ENCODE measurements around the gene CLDN9. TPM values are rescaled to one million over a fixed set of nuclear protein-coding genes. Genes with fewer than 3 reads are reported as not detected.
A peak's percentile ranks its signal among the peaks of the same experiment; 100 is the strongest.

The CLDN9 gene
- total and polyA plus RNA-seq, 2 experiments from 2014 or later, result 3.5 to 8.9 TPM

GRCh38 chr16:3057181-3058138 lies 44.7 kb downstream of the CLDN9 start:
- H2AFZ ChIP-seq, result no peak overlapping the region
- no peak overlapping the region for H3K4me3 ChIP-seq
- peak overlapping the region; percentile 99 for H3K4me2 ChIP-seq
- H3K27me3 ChIP-seq, result no peaks in the 10 kb centered on the region
- peaks cover 9% of the 10 kb centered on the region for H3K4me1 ChIP-seq (ENCODE audit: insufficient read depth)
- H3K27ac ChIP-seq, result no peak overlapping the region
- DNase-seq (ENCODE audit: low spot score), result no peak
- H4K20me1 ChIP-seq (ENCODE audit: insufficient read depth, poor library complexity, severe bottlenecking), result no peaks in the 10 kb centered on the region
- TF ChIP-seq EZH2 (IDR thresholded peaks at IDR 0.05; ENCODE audit: borderline replicate concordance), result no peak
- no peak for TF ChIP-seq EZH2phosphoT487 (IDR thresholded peaks at IDR 0.05; ENCODE audit: low read depth, severe bottlenecking, unreplicated experiment)
- no peak for TF ChIP-seq CTCF (IDR thresholded peaks at IDR 0.05; ENCODE audit: poor library complexity)
- H3K36me3 ChIP-seq (replicated peaks; ENCODE audit: insufficient read depth, low read depth), result no peaks in the 10 kb centered on the region
- H3K9me2 ChIP-seq (replicated peaks; ENCODE audit: insufficient read depth), result no peaks in the 10 kb centered on the region
- no peaks in the 10 kb centered on the region for H3K79me2 ChIP-seq
- WGBS (ENCODE audit: low lambda C conversion rate, missing lambda C conversion rate), result 93% methylated on average over 21 of the region's 22 CpGs
- H3K9me3 ChIP-seq (ENCODE audit: low read depth), result no peaks in the 10 kb centered on the region

- peak overlapping the region; percentile 62 for H3K27ac ChIP-seq
- H3K4me2 ChIP-seq, result peak overlapping the region; percentile 99
- no peaks in the 10 kb centered on the region for H3K36me3 ChIP-seq (replicated peaks; ENCODE audit: insufficient read depth, low read depth)
- no peaks in the 10 kb centered on the region for H4K20me1 ChIP-seq (ENCODE audit: insufficient read depth, poor library complexity, severe bottlenecking)
- peak overlapping the region; percentile 88 for H3K4me3 ChIP-seq
- peaks cover 9% of the 10 kb centered on the region for H3K4me1 ChIP-seq (ENCODE audit: insufficient read depth)
- H2AFZ ChIP-seq, result peak overlapping the region; percentile 89
- H3K9me2 ChIP-seq (replicated peaks; ENCODE audit: insufficient read depth), result no peaks in the 10 kb centered on the region
- WGBS (ENCODE audit: low lambda C conversion rate, missing lambda C conversion rate), result 13% methylated on average over 45 of the region's 77 CpGs
- H3K79me2 ChIP-seq, result no peaks in the 10 kb centered on the region
- H3K9me3 ChIP-seq (ENCODE audit: low read depth), result no peaks in the 10 kb centered on the region
- TF ChIP-seq CTCF (IDR thresholded peaks at IDR 0.05; ENCODE audit: poor library complexity) (no peak), EZH2 (IDR thresholded peaks at IDR 0.05; ENCODE audit: borderline replicate concordance) (no peak), EZH2phosphoT487 (IDR thresholded peaks at IDR 0.05; ENCODE audit: low read depth, severe bottlenecking, unreplicated experiment) (no peak)
- H3K27me3 ChIP-seq, result no peaks in the 10 kb centered on the region
- peak; percentile 82 for DNase-seq (ENCODE audit: low spot score)
Observed at GRCh38 chr16:3058139-3059030, 45.7 kb downstream of the CLDN9 start.

- H4K20me1 ChIP-seq (ENCODE audit: insufficient read depth, poor library complexity, severe bottlenecking), result no peaks in the 10 kb centered on the region
- TF ChIP-seq EZH2phosphoT487 (IDR thresholded peaks at IDR 0.05; ENCODE audit: low read depth, severe bottlenecking, unreplicated experiment) (no peak), EZH2 (IDR thresholded peaks at IDR 0.05; ENCODE audit: borderline replicate concordance) (no peak), CTCF (IDR thresholded peaks at IDR 0.05; ENCODE audit: poor library complexity) (peak; percentile 87)
- H3K36me3 ChIP-seq (replicated peaks; ENCODE audit: insufficient read depth, low read depth), result no peaks in the 10 kb centered on the region
- H3K9me3 ChIP-seq (ENCODE audit: low read depth), result no peaks in the 10 kb centered on the region
- peaks cover 9% of the 10 kb centered on the region for H3K4me1 ChIP-seq (ENCODE audit: insufficient read depth)
- H3K79me2 ChIP-seq, result no peaks in the 10 kb centered on the region
- no peaks in the 10 kb centered on the region for H3K27me3 ChIP-seq
- WGBS (ENCODE audit: low lambda C conversion rate, missing lambda C conversion rate), result under 1% methylated on average over 35 of the region's 67 CpGs
- peak overlapping the region; percentile 88 for H3K4me3 ChIP-seq
- peak overlapping the region; percentile 99 for H3K4me2 ChIP-seq
- peak overlapping the region; percentile 87 for H3K27ac ChIP-seq
- H2AFZ ChIP-seq, result peak overlapping the region; percentile 89
- peak; percentile 97 for DNase-seq (ENCODE audit: low spot score)
- H3K9me2 ChIP-seq (replicated peaks; ENCODE audit: insufficient read depth), result no peaks in the 10 kb centered on the region
Observed at GRCh38 chr16:3059041-3059722, 46.5 kb downstream of the CLDN9 start.
